ENCODE data around the gene BCL6. TPM values are rescaled to one million over a fixed set of nuclear protein-coding genes. Genes with fewer than 3 reads are reported as not detected.

Gene BCL6
- total and polyA plus RNA-seq, 2 of the 8 experiments (the other 6 are each of a cell fraction or from before 2014, with no cell fraction given), result 5.7 to 10.4 TPM

- TF ChIP-seq CBX5 (IDR thresholded peaks at IDR 0.05; ENCODE audit: low read depth, low read length), result no peak
- peak; percentile 79; the same call in 1 of the 2 replicates for TF ChIP-seq SP1 (IDR thresholded peaks at IDR 0.05; ENCODE audit: low read depth, low read length)
- TF ChIP-seq PHF8 (conservative IDR thresholded peaks at IDR 0.05; ENCODE audit: low read depth, low read length), result no peak
- no peak for TF ChIP-seq NRF1 (IDR thresholded peaks at IDR 0.05; ENCODE audit: low read depth, low read length)
- no peak for TF ChIP-seq SIRT6 (IDR thresholded peaks at IDR 0.05; ENCODE audit: low read length)
- no peak for TF ChIP-seq MAX (IDR thresholded peaks at IDR 0.05)
- no peak for TF ChIP-seq E2F6 (IDR thresholded peaks at IDR 0.05)
- TF ChIP-seq TAF7 (optimal IDR thresholded peaks at IDR 0.05; ENCODE audit: borderline replicate concordance, low read depth, low read length), result peak; percentile 48
- no peak for TF ChIP-seq SUZ12 (IDR thresholded peaks at IDR 0.05; ENCODE audit: low read length)
- TF ChIP-seq MAFK (IDR thresholded peaks at IDR 0.05; ENCODE audit: low read depth, low read length), result no peak
- TF ChIP-seq TBP (IDR thresholded peaks at IDR 0.05; ENCODE audit: low read depth, low read length), result peak; percentile 75; the same call in 1 of the 2 replicates
- peak; percentile 26 for TF ChIP-seq ASH2L (IDR thresholded peaks at IDR 0.05; ENCODE audit: low read length)
- TF ChIP-seq EZH2 (IDR thresholded peaks at IDR 0.05; ENCODE audit: low read depth, low read length, severe bottlenecking), result no peak
- TF ChIP-seq KDM4A (IDR thresholded peaks at IDR 0.05; ENCODE audit: low read depth, low read length, severe bottlenecking), result no peak
- TF ChIP-seq TAF1 (IDR thresholded peaks at IDR 0.05; ENCODE audit: low read depth, low read length), result no peak
- no peak for TF ChIP-seq POLR2AphosphoS5 (IDR thresholded peaks at IDR 0.05; ENCODE audit: low read depth, low read length)
- no peak for TF ChIP-seq JUN (IDR thresholded peaks at IDR 0.05; ENCODE audit: low read depth, low read length)
- TF ChIP-seq CHD2 (IDR thresholded peaks at IDR 0.05; ENCODE audit: low read length), result peak; percentile 71
- no peak for TF ChIP-seq BRCA1 (IDR thresholded peaks at IDR 0.05; ENCODE audit: low read depth, low read length)
- TF ChIP-seq SP4 (IDR thresholded peaks at IDR 0.05; ENCODE audit: low read length), result no peak
- TF ChIP-seq CEBPB (IDR thresholded peaks at IDR 0.05; ENCODE audit: low read depth, low read length), result no peak
- TF ChIP-seq POU5F1 (IDR thresholded peaks at IDR 0.05; ENCODE audit: low read depth, low read length), result no peak
Measured at GRCh38 chr3:187748050-187748481, 2.8 kb upstream of the BCL6 start (continued).
